ENCODE results near the gene PCNT.
"Not testable (repeated sequence)": the region's sequence is repeated elsewhere in the genome, so short reads cannot be mapped to it uniquely, and the experiment has no call there.

The PCNT gene

DNA sequence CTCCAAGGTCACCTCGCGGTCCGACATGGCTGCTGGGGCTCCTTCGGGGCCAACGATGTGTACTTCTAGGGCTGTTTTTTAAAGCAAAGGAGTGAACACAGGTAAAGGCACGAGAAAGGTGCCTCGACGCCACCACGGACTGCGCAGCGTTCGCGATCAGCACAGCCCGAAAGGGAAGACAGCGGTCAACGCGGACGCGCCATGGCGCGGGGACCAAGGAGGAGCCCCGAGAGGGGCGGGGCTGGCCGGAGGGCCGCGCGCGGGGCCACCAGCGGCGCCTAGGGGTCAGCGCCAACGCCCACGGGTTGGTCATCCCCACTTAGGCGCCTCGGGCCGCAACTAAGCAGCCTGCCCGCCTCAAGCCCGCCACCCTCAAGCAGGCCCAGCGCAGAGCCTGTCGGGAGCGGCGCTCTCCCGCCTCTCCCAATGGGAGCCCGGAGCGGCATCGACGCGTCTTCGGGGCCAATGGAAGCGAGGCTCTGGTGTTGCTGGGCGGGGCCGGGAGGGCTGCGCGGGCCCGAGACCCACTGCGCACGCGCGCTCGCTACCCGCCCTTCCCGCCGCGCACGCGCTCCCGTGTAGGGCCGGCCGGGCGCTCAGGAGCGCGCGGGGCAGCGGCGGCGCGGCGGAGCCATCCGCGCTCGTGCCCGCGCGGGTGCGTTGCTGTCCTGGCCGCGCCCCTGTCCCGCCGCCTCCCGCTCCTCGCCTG lies 134.5 kb downstream of the PCNT start, which contains the start of gene DIP2A:
DIP2A (plus strand) TSS at position 577 of the 709 bp plus-strand sequence. CDS start 241 bp downstream, outside the sequence.
- DNase-seq: peak; percentile 96

DNA sequence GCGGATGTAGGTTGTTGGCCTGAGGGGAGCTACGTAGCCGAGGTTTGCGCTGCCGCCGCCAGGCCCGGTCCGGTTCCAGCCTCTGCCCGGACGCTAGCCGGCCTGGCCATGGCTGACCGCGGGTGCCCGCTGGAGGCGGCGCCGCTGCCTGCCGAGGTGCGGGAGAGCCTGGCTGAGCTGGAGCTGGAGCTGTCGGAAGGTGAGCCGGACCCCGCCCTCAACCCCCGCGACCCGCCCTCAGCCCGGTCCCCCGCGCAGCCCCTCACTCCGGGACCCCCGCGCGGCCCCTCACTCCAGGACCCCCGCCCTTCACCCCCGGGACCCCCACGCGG lies 135.0 kb downstream of the PCNT start:
- no peak for DNase-seq

DNA sequence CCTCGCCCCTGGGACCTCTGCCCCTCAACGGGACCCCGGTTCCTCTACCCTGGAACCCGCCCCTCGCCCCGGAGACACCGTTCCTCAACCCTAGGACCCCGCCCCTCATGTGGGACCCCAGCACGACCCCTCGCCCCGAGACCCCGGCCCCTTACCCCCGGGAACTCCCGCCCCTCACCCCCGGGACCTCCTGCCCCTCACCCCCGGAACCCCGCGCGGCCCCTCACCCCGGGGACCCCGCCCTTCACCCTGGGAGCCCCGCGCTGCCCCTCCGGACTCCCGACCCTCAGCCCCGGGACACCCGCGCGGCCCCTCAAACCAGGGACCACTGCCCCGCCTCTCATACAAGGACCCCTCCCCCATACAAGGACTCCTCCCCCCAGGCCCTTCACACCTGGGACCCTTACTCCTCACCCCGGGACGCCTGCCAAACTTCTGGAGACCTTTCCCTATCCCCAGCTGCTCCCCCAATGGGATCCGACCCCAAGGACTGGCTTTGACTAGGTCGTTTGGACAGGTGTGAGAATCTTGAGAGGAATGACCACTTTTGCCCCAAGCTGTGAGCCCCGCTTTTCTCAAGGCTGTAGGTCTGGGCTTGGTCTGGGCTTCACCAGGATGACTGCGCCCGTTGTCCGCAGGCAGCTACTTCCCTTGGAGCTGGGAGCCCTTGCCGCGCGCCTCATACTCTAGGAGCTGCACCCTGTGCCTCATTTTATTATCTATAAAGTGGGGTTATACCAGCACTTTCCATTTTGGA lies 135.6 kb downstream of the PCNT start:
- no peak for DNase-seq

DNA sequence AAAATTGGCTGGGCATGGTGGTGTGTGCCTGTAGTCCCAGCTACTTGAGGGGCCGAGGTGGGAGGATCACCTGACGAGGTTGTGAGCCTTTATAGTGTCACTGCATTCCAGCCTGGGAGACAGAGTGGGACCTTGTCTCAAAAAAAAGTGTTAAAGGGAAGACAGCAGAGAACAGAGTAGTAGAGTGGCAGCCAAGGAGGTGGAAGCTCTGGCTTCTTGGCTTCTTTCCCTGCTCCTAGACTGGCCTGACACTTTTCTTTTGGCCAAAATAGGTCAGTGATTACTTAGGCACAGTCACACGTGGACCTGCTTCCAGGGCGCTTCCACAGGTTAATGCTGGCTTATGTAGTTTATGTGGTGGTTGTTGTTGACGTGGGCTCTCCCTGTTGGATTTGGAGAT lies 138.0 kb downstream of the PCNT start:
- DNase-seq: no peak

DNA sequence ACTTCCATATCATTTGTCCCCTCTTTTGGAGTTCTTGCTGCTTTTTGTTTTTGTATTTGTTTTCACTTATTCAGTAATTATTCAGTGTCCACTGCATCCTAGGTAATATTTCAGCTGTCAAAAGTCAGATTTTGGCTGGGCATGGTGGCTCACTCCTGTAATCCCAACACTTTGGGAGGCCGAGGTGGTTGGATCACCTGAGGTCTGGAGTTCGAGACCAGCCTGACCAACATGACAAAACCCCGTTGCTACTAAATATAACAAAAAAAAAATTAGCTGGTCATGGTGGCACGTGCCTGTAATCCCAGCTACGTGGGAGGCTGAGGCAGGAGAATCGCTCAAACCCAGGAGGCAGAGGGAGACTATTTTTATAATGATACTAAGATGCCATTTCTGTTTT lies 141.2 kb downstream of the PCNT start:
- DNase-seq: not testable (repeated sequence)

DNA sequence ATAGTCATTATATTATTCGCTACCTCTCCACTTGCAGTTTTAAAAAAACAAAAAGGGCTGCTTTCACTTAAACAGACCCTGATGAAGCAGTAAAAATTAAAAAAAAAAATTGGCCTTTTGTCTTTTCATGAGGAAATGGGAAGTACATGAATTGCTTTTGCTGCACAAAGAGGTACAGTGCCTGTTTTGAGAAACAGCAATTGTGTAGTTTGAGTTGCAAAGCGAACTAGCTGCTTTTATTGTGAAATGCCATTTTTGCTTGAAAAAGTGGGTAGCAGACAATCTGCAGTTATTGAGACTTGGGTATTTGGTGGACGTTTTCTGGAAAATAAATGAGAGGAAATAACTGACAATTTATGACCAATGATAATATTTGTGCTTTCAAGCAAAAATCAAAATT lies 141.7 kb downstream of the PCNT start:
- no peak for DNase-seq

DNA sequence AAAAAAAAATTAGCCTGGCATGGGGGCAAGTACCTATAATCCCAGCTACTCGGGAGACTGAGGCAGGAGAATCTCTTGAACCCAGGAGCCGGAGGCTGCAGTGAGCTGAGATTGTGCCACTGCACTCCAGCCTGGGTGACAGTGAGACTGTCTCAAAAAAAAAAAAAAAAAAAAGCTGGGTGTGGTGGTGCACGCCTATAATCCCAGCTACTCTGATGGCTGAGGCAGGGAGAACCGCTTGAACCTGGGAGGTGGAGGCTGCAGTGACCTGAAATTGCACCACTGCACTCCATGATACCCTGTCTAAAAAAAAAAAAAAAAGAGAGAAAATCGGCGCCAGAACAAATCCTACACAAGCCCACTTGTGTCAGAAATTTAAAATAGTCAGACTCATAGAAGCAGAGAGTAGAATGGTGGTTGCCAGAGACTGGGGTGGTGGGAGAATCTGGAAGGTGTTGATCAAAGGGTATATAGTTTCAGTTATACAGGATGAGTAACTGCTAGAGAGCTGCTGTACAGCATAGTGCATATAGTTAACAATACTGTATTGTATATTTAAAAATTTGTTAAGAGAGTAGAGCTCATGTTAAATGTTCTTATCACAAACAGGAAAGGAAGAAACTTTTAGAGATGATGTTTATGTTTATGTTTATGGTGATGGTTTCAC lies 144.3 kb downstream of the PCNT start:
- DNase-seq: no peak

DNA sequence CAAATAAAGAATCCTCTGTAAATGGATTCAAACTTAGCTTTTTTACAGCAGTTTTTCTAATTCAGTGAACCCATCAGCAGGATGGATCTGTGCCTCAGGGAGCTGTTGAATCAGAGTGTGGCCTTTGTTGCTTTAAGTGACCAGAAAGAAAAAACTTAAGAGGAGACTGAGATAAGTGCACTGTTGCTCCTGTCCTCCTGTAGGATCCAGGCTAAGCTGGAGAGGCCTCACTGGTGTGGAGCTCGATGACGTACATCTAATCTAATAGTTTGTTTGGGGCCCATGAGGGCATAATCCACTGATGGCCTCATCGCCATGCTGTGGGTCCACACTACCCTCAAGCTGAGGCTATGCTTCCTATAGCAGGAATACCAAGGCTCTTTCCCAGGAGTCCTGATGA lies 145.3 kb downstream of the PCNT start:
- no peak for DNase-seq

DNA sequence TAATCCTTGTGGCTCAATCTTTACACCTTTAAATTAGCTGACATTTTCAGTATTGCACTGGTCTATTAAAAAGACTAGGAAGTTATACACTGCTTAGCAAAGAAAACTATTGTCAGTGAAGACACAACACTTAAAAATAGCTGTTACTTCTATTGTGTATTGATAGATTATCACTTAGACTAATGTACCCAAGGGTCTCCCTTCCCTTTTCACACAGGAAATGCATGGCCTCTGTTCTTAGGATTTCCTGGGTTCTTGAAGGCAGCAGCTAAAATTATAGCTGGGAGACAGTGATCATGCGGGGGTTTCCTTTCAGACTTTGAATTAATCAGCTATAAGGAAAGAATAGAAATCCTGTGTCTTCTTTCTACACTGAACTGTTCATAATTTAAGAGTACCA lies 147.6 kb downstream of the PCNT start:
- DNase-seq: no peak

DNA sequence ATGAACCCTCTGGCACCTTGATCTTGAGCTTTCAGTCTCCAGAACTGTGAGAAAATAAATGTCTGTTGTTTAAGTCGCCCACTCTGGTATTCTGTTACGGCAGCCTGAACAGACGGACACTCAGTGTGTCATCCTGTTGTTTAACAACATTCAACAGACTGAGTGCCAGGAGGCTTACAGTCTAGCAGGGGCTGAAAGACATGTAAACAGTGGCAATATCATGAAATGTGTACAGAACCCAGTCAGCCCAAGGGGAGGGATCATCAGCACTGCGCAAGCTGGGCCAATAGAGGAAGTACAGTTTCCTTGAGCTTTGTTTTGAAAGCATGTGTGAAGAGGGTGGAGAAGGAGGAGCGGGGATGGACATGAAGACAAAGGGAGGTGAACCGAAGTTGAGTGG lies 148.3 kb downstream of the PCNT start:
- DNase-seq: no peak

DNA sequence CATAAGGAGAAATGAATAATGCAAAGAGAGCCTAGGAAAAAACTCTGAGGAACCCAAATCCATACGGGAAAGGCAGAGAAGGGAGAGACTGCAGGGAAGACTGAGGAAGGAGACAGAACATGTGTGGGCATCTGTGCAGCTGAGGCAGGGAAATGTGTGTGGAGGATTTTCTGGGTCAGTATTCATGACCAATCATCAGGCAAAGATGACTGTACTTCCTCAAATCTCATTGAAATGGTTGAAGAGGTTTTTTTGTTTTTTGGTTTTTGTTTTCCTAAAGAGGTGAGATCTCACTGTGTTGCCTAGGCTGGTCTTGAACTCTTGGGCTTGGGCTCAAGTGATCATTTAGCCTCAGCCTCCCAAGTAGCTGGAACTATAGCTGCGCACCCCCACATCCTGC lies 150.4 kb downstream of the PCNT start:
- no peak for DNase-seq

DNA sequence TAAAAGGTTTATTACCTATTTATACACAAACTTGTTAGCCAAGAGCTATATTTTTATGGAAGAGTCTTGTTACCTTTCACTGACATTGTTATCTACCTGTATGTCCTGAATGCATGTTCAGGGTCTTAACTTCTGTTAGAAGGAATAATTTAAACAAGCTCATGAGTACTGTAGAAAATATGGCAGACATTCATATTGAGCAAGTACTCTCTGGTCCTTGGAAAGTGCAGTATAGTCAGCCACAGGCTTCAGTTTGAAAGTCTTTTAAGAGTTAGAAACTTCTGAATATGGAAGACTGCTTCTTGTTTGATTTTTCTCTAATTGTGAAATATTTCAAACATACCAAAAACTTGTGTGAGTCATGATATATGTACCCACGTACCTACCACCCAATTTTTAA lies 151.3 kb downstream of the PCNT start:
- DNase-seq: no peak

DNA sequence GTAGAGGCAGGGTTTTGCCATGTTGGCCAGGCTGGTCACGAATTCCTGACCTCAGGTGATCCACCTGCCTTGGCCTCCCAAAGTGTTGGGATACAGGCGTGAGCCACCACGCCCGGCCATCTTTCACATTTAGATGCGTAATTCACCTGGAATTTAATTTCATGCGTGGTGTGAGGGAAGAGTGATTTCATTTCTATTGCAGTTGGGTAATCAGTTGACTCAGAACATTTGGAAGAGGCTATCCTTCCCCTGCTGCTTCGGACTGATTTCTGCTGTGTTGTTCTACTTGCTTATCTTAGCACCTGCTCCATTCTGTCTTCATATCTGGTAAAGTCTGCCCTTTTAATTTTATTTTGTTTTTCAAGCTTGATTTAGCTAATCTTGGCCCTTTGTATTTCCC lies 153.8 kb downstream of the PCNT start:
- DNase-seq: no peak

DNA sequence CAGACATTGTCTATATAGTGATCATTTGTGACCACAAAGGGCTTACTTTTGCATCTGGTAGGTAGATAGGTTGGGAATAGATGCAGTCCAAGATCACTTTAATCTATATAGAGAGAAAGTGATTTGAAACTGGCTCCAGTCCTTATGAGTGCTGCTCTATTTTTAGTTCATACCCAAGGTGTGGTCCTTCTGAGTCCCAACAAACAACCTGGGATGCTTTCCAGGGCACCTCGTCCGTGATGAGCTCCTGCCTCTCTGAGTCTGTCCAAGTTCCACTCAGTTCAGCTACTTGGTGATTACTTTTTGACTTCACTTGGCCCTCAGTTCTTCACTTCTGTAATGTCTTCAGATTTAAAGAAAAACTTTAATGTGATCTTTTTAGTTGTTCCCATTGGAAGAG lies 155.0 kb downstream of the PCNT start:
- DNase-seq: no peak

DNA sequence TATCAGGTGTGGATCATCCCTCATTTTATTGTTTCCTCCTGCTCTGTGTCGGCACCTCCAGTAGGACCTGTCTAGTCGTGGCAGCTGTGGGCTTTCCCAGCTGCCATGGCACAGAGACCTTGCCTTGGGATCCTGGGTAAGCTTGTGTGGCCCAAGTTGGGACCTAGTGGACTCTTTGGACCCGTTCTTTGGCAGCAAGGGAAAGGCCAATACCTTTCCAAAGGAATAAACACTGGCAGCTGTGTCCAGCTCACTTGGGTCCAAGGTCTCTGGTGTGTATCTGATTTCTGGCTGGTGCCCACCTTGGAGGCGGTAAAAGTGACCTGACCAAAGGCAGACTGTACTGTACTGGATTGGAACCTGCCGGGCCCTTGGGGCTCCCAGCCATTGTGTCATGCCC lies 156.5 kb downstream of the PCNT start:
- DNase-seq: no peak

DNA sequence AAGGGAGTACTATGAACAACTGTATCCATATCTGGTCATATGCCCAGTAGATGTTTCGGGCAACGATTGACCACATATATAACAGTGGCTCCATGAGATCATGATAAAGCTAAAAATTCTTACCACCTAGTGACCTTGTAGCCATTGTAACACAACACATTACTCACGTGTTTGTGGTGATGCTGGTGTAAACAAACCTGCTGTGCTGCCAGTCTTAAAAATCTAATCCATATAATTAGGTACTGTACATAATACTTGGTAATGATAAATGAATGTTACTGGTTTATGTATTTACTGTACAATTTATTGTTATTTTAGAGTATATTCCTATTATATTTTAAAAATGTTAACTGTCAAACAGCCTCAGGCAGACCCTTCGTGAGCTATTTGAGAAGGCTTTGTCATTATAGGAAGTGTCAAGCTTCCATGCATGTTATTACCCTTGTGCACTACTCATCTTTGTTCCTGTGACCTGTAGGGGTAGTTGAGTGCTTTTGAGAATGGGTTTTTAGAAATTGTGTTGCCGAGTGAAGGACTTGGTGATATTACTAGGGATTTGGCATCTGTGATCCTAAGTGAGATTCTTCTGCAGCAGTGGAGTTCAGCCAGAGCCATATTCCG lies 158.4 kb downstream of the PCNT start:
- no peak for DNase-seq

DNA sequence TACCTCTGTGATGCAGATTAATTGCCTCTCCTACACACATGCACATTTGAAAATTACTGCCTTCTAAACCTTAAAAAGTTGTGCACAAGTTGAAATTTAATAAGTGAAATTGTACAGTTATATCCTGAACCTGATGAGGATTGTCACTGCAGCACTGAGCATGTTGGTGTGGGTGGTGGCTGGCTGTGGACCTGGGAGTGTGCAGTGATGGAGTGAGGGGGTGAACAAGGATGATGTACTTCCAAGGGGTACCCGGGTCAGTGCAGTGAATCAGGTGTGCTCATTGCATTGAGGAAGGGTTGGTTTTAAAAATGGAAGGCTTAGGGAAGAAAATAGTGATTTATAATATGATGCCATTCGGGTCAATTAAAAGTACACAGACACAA lies 158.9 kb downstream of the PCNT start:
- DNase-seq: no peak

DNA sequence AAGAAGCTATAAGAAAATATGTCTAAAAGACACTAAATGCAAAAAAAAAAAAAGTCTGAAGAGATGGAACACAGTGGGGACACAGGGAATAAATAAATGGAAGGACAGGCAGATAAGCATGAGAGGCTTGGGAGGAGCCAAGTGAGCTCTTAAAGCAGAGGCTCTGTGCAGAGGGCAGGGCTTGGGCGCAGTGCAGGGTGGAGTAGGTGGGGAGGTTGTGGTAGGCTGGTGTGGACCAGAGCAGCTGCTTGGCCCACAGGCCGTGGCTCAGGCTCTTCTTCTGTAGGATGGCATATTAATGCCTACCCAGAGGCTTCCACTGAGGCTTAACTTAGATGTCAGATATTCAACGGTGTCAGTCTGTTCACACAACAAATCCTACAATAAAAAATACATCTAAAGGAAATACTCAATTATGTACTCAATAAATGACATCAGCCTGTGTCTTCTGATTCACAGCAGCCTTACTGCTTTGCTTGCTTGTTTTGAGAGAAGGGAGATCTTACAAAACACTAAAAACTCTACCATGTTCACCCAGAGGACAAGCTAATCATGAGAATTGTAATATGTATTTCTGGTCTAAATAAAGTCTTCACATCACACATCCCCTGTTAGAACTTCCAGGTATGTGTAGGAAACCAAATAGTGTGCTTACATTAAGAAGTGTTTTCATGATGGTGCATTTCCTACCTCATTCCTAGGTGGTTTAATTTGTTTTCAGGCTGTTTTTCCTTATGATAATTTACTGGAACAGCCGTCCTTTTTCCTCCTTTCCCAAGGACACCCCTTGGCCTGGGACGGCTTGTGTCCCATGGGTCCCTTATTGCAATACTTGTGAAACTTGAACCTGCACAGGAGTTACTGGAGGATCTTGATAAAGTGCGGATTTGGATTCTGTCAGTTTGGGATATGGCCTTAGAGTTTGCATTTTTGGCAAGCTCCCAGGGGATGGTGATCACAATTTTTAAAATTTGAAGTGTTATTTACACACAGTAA lies 159.6 kb downstream of the PCNT start:
- DNase-seq: no peak

DNA sequence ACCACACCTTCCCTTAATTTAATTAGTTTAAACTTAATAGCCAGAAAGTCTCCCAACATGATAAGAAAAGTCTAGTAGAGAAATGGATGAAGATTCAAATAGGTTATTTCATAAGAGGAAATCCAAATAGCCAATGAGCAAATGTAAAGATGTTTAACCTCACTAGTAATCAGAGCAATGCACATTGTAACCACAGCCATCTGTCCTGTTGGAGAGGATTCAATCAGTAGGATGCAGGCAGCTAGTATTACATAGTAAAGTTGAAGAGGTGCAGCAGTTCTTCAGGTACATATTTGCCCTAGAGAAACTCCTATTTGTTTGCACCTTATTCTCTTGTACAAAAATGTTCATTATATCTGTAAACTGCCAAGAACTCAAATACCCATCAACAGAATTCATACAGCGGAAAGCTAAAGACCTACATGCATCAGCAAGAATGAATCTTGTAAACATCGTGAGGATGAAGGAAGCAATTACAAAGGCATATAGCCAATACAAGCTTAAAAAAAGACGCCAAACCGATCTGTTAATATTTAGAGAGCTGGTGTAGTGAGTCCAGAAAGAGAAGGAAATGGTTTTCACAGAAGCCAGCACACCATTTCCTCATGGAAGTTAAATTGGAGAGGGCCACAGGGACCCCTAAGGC lies 162.6 kb downstream of the PCNT start:
- no peak for DNase-seq

DNA sequence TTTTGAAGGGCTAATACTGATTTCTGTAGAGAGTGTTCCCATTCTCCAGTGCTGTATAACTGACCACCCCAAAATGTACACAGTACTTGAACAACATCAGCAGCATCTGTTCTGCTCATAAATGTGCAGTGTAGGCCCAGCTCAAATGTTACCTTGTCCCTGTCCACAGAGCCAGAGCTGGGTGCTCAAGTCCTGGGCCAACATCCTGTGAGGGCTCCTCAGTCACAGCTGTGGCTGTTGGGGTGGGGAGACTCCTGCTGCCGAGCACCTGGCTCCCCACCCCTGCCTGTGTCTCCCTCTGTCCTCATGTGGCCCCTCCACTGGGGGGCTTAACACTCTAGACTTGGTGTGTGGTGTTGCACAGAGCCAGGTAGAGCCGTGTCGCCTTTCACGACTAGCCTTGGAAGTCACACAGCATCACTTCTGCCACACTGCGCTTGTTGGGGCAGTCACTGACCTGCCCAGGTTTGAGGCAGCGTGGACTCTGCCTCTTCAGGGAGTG lies 165.3 kb downstream of the PCNT start:
- no peak for DNase-seq

DNA sequence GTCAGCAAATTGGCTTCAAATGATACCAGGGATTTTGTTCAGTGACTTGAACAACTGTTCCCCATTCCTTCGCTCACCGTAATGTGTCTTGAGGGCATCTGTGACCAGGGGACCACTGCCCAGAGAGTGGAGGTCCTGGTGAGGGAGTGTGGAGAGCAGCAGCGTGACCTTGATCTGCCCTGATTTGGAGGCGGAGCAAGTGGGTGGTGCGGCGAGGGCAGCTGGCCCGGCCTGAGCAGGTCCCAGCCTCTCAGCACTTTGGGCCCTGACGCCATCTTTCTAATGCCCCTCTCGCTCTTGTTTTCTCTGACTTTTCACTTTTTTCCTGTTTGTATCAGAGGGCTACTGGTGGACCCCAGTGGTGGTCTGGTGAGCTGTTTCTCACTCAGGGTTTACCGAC lies 165.8 kb downstream of the PCNT start:
- no peak for DNase-seq

DNA sequence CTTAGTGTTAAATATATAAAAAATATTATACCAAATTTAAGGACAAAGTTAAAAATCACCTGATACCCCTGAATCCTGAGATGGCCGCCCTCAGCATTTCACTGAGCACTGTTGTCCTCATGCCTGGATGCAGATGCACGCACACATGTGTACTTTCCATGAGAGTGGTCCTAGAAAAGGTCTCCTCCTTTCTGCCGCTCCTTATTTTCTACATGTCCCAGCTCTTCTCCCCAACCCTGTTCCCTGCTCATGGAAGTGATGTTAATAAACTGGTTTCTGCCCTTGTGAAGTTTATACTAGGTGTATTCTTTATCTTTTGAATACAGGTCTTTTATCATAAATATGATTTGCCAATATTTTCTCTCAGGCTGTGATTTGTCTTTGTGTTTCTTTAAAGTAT lies 167.6 kb downstream of the PCNT start:
- DNase-seq: no peak
